Upper lobe of left lung (tissue), 6 donors: ENCODE results near the gene MACROD2. TPM values are rescaled to one million over a fixed set of nuclear protein-coding genes. Genes with fewer than 3 reads are reported as not detected.

Source experiments
- ATAC-seq, 2 donors: fragments of 200-7000 bp; cut with Tn5 transposase; one replicate each; pipeline ENCODE4 v1.9.1; 2022; ENCODE audit warnings: mild to moderate bottlenecking in 2 of 2, moderate library complexity in 2 of 2; ENCODE audit not compliant: low FRiP score in 2 of 2
- DNase-seq, 2 donors: peaks; one replicate each; pipeline ENCODE4 v3.0.0-alpha.2; 2019 to 2020
- H3K27ac ChIP-seq, 4 donors: fragments of 200-600 bp; sonication (generic); one replicate each; pipeline ENCODE4 v1.5.1; 2016 to 2019
- H3K27me3 ChIP-seq, 4 donors: fragments of 200-600 bp; sonication (generic); one replicate each; pipeline ENCODE4 v1.5.1; 2017 to 2019
- H3K36me3 ChIP-seq, 4 donors: fragments of 200-600 bp; sonication (generic); one replicate each; pipeline ENCODE4 v1.5.1; 2016 to 2019
- H3K4me1 ChIP-seq, 4 donors: fragments of 200-600 bp; sonication (generic); one replicate each; pipeline ENCODE4 v1.5.1; 2018 to 2019
- H3K4me3 ChIP-seq, 4 donors: fragments of 200-600 bp; sonication (generic); one replicate each; pipeline ENCODE4 v1.5.1; 2017 to 2019; ENCODE audit warnings: mild to moderate bottlenecking in 2 of 4, moderate library complexity in 1 of 4
- H3K9me3 ChIP-seq, 4 donors: fragments of 200-600 bp; sonication (generic); one replicate each; pipeline ENCODE4 v1.5.1; 2018 to 2019
- CTCF ChIP-seq, 6 experiments: fragments of 450-650 bp in 4 of 6; fragments of 200-600 bp in 2 of 6; sonication (generic) in 2 of 6; IDR thresholded peaks; one replicate each; pipeline ENCODE4 v1.5.1; 2016 to 2019; ENCODE audit warnings: antibody characterized with exemption in 6 of 6
- EP300 ChIP-seq, 4 donors: sonication (generic); formaldehyde crosslinking; IDR thresholded peaks; one replicate each; pipeline ENCODE4 v1.5.1; 2017; ENCODE audit warnings: antibody characterized with exemption in 4 of 4, control low read depth in 2 of 4
- POLR2A ChIP-seq, 4 donors: fragments of 450-650 bp; IDR thresholded peaks; one replicate each; pipeline ENCODE4 v1.5.1; 2016 to 2017; ENCODE audit warnings: antibody characterized with exemption in 4 of 4, mild to moderate bottlenecking in 2 of 4
- POLR2AphosphoS5 ChIP-seq, 2 donors: sonication (generic); formaldehyde crosslinking; IDR thresholded peaks; one replicate each; pipeline ENCODE4 v1.5.1; 2017; ENCODE audit warnings: antibody characterized with exemption in 2 of 2
- WGBS, 2 donors: methylation state at CpG; one replicate each; pipeline ENCODE4 v1.1.5; 2017 to 2018; 5-methylcytosine and 5-hydroxymethylcytosine counted together
- total RNA-seq, 6 donors: library from RNA; depleted of rRNA in 4 of 6; stranded (reverse); fragments of >200 nt in 4 of 6; gene quantifications; one replicate each; pipeline versions ENCODE4 v1.1.0 to v1.2.1, GENCODE V29; 2016 to 2021
- donor health status: DM: no; HTN: no; CAD: no; lungs with moderate emphysema.
- donor health status: DM: no; HTN: yes; CAD: no; lungs with severe emphysema.

Gene MACROD2
- total RNA-seq, 6 donors from 2014 or later: 20.7 to 84.3 (median 36.3) TPM

GRCh38 chr20:14413835-14414234, 418.5 kb downstream of the MACROD2 start:
- 73 to 85% methylated on average over 3 of the region's 3 CpGs for WGBS, 2 donors
- H3K4me1 ChIP-seq: no peaks in the 10 kb centered on the region
- DNase-seq: no peak
- H3K9me3 ChIP-seq: no peaks in the 10 kb centered on the region
- ATAC-seq: no peak
- no peaks in the 10 kb centered on the region for H3K27me3 ChIP-seq
- no peak overlapping the region for H3K4me3 ChIP-seq
- H3K27ac ChIP-seq: no peak overlapping the region
- TF ChIP-seq CTCF (IDR thresholded peaks at IDR 0.05) (no peak), EP300 (IDR thresholded peaks at IDR 0.05) (no peak), POLR2AphosphoS5 (IDR thresholded peaks at IDR 0.05) (no peak), POLR2A (IDR thresholded peaks at IDR 0.05) (no peak)
- H3K36me3 ChIP-seq: no peaks in the 10 kb centered on the region

DNA sequence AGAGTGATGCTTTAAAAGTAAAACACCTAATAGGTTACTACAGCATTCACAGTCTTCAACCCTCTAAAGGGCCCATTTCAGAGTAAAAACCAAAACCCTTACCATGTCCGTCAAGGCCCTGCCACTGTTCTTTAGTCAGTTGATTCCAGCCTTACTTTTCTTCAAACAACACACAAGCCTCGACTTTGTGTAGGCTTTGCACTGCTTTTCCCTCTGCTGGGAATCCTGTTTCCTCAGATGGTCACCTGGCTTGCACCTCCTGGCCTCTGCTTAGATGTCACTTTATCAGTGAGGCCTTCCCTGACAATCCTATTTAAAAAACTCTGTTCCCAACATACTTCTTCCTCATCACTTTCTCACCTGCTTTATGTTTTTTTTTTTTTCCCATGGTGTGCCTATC, 419.2 kb downstream of the MACROD2 start:
- Histone ChIP-seq H3K27me3 (no peaks in the 10 kb centered on the region), H3K4me3 (no peak overlapping the region), H3K36me3 (no peaks in the 10 kb centered on the region), H3K4me1 (no peaks in the 10 kb centered on the region), H3K9me3 (no peaks in the 10 kb centered on the region), H3K27ac (no peak overlapping the region)
- DNase-seq (no peak), ATAC-seq (no peak)
- TF ChIP-seq EP300 (IDR thresholded peaks at IDR 0.05) (no peak), POLR2A (IDR thresholded peaks at IDR 0.05) (no peak), CTCF (IDR thresholded peaks at IDR 0.05) (no peak), POLR2AphosphoS5 (IDR thresholded peaks at IDR 0.05) (no peak)
- WGBS, 2 donors: 68 to 69% methylated on average over 2 of the region's 2 CpGs

DNA sequence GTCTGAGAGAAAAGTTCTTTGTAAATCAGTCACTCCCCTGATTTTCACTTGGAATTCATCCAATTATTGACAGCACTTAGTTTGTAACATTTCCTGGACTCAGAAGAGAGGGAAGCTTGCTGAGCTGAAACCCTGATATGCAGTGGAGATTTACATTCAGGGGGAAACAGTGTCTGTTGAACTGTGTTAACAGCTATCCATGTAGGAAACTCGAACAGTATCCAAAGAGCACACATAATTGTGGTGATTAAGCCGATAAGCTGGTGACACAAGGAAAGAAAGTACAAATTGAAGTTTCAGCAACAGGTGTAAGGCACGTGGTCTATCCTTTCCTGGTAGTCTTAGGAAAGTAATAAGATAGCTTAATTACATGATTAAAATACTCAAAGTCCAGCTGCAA, 420.2 kb downstream of the MACROD2 start:
- no peak overlapping the region for H3K4me3 ChIP-seq
- 22 to 23% methylated on average over 3 of the region's 3 CpGs for WGBS, 2 donors
- H3K9me3 ChIP-seq: no peaks in the 10 kb centered on the region
- no peak for TF ChIP-seq POLR2A (IDR thresholded peaks at IDR 0.05)
- TF ChIP-seq POLR2AphosphoS5 (IDR thresholded peaks at IDR 0.05): no peak
- no peak for TF ChIP-seq EP300 (IDR thresholded peaks at IDR 0.05)
- no peak for TF ChIP-seq CTCF (IDR thresholded peaks at IDR 0.05)
- DNase-seq: no peak
- no peaks in the 10 kb centered on the region for H3K36me3 ChIP-seq
- no peaks in the 10 kb centered on the region for H3K27me3 ChIP-seq
- ATAC-seq: no peak
- H3K27ac ChIP-seq: no peak overlapping the region
- no peaks in the 10 kb centered on the region for H3K4me1 ChIP-seq

DNA sequence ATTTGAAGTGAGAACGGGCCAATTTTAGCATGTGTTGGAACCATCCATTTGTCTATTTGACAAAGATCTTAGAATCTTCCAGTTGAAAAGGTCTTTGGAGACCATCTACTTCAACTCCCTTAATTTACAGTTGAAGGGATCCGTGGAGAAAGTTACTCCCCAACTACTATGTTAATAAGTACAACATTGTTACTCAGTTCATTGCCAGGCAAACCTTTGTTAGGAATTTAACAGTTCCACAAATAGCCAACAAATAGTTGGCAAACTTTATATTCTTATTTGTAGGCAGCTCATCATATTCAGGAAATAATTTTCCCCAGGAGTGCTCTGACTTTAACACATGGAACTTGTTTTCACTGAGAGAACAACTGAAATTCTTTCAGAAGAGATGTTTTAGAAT, 423.1 kb downstream of the MACROD2 start:
- Histone ChIP-seq H3K27me3 (no peaks in the 10 kb centered on the region), H3K4me3 (no peak overlapping the region), H3K9me3 (no peaks in the 10 kb centered on the region), H3K27ac (no peak overlapping the region), H3K36me3 (no peaks in the 10 kb centered on the region), H3K4me1 (no peaks in the 10 kb centered on the region)
- DNase-seq (no peak), ATAC-seq (no peak)
- TF ChIP-seq POLR2AphosphoS5 (IDR thresholded peaks at IDR 0.05) (no peak), POLR2A (IDR thresholded peaks at IDR 0.05) (no peak), CTCF (IDR thresholded peaks at IDR 0.05) (no peak), EP300 (IDR thresholded peaks at IDR 0.05) (no peak)
- WGBS, 2 donors: 67 to 76% methylated on average over 2 of the region's 2 CpGs

DNA sequence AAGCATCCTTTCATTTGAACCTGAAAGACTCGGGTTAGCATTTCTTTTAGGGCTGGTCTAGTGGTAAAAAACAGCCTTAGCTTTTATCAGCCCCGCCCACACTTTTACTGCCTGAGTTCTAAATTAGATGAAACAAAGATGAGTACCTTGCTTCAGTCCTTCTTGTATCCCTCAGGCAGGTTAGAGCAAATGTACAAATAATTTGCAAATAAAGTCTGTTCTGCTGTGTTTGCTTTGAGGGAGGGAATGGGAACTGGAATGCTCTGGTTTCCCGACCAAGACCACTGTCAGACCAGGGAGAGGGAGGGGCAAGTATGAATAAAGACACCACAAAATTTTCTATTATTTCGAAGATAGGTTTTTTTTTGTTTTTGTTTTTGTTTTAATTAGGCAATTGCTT, 427.6 kb downstream of the MACROD2 start:
- no peaks in the 10 kb centered on the region for H3K9me3 ChIP-seq
- DNase-seq: no peak
- H3K4me3 ChIP-seq: no peak overlapping the region
- TF ChIP-seq POLR2A (IDR thresholded peaks at IDR 0.05): no peak
- TF ChIP-seq EP300 (IDR thresholded peaks at IDR 0.05): no peak
- no peak for TF ChIP-seq CTCF (IDR thresholded peaks at IDR 0.05)
- TF ChIP-seq POLR2AphosphoS5 (IDR thresholded peaks at IDR 0.05): no peak
- WGBS, 2 donors: 77 to 86% methylated on average over 4 of the region's 4 CpGs
- no peaks in the 10 kb centered on the region for H3K27me3 ChIP-seq
- no peak for ATAC-seq
- no peak overlapping the region for H3K27ac ChIP-seq
- H3K36me3 ChIP-seq: no peaks in the 10 kb centered on the region
- H3K4me1 ChIP-seq: no peaks in the 10 kb centered on the region
